OCI-LY7 (cell line): Measurements from ENCODE around the gene IL2RA. TPM values are rescaled to one million over a fixed set of nuclear protein-coding genes. Genes with fewer than 3 reads are reported as not detected.
A peak's percentile ranks its signal among the peaks of the same experiment; 100 is the strongest.

Experiments used
- BruUV-seq: library from RNA; stranded (reverse); fragments of 400-500 nt; replicated peaks from 2 replicates; lab custom pipeline; 2021; lab: Mats Ljungman, UMichigan
- CTCF ChIA-PET: fragments of 300-600 bp; sonication (Branson Sonifier 250); formaldehyde crosslinking; loops from one replicate; lab custom pipeline; 2022; ENCODE audit warnings: antibody characterized with exemption; ENCODE audit not compliant: unreplicated experiment; lab: Charles Lee
- POLR2A ChIA-PET: fragments of 300-600 bp; sonication (Branson Sonifier 250); formaldehyde crosslinking; loops from one replicate; lab custom pipeline; 2022; ENCODE audit warnings: antibody characterized with exemption; lab: Charles Lee
- DNase-seq: peaks from one replicate; pipeline ENCODE4 v3.0.0-alpha.2; 2015; ENCODE audit warnings: low spot score
- H2AFZ ChIP-seq: fragments of 200-600 bp; sonication (generic), shearing (Covaris generic); 2 replicates; pipeline ENCODE4 v1.6.1; 2014; ENCODE audit warnings: mild to moderate bottlenecking, antibody characterized with exemption, low read length, moderate library complexity
- H3K27ac ChIP-seq: fragments of 200-600 bp; sonication (generic); 2 replicates; pipeline ENCODE4 v1.5.1; 2014; ENCODE audit warnings: mixed run types, low read depth, mild to moderate bottlenecking, moderate library complexity, low read length, inconsistent platforms; ENCODE audit not compliant: poor library complexity, severe bottlenecking
- H3K36me3 ChIP-seq: fragments of 200-600 bp; sonication (generic); 2 replicates; pipeline ENCODE4 v1.6.1; 2014; ENCODE audit warnings: mild to moderate bottlenecking, antibody characterized with exemption, low read length, moderate library complexity, mixed read lengths; ENCODE audit not compliant: insufficient read depth
- H3K4me1 ChIP-seq: fragments of 200-600 bp; sonication (generic); 2 replicates; pipeline ENCODE4 v1.5.1; 2014; ENCODE audit warnings: mild to moderate bottlenecking, low read length; ENCODE audit not compliant: insufficient read depth, poor library complexity, severe bottlenecking
- H3K4me2 ChIP-seq: fragments of 200-600 bp; sonication (generic); 2 replicates; pipeline ENCODE4 v1.6.1; 2014; ENCODE audit warnings: mild to moderate bottlenecking, low read length
- H3K4me3 ChIP-seq: fragments of 200-600 bp; sonication (generic); 2 replicates; pipeline ENCODE4 v1.5.1; 2014; ENCODE audit warnings: mild to moderate bottlenecking, low read depth, low read length; ENCODE audit not compliant: poor library complexity, severe bottlenecking
- H3K79me2 ChIP-seq: fragments of 200-600 bp; sonication (generic); 2 replicates; pipeline ENCODE4 v1.6.1; 2016; ENCODE audit warnings: low read depth, mild to moderate bottlenecking, low read length, moderate library complexity, mixed read lengths; ENCODE audit not compliant: insufficient read depth
- H3K9me2 ChIP-seq: fragments of 200-600 bp; sonication (generic); 2 replicates; pipeline ENCODE4 v1.6.1; 2016; ENCODE audit warnings: mild to moderate bottlenecking, low read length, mixed read lengths; ENCODE audit not compliant: insufficient read depth
- H3K9me3 ChIP-seq: fragments of 200-600 bp; sonication (generic); 2 replicates; pipeline ENCODE4 v1.6.1; 2014; ENCODE audit warnings: mild to moderate bottlenecking, mixed run types, low read length, mixed read lengths
- H4K20me1 ChIP-seq: fragments of 200-600 bp; sonication (generic); 2 replicates; pipeline ENCODE4 v1.6.1; 2014; ENCODE audit warnings: mild to moderate bottlenecking, antibody characterized with exemption, low read length, moderate library complexity, mixed read lengths; ENCODE audit not compliant: insufficient read depth
- EZH2phosphoT487 ChIP-seq: fragments of 200-600 bp; sonication (generic); IDR thresholded peaks from 2 replicates; pipeline ENCODE4 v1.6.1; 2018; ENCODE audit warnings: low read depth, borderline replicate concordance, mild to moderate bottlenecking, mixed run types, antibody characterized with exemption, low read length, moderate library complexity, mixed read lengths
- intact Hi-C: fragments of 100-400 bp; cut with micrococcal nuclease; formaldehyde crosslinking; loops from one replicate; pipeline ENCODE4 v1.10.0; 2022; ENCODE audit not compliant: unreplicated experiment
- total RNA-seq, 2 experiments: library from RNA; depleted of rRNA in 1 of 2; stranded (reverse); fragments of >200 nt in 1 of 2; shearing (Covaris generic) in 1 of 2; gene quantifications; 2 replicates each; pipeline ENCODE4 v1.2.3, GENCODE V29; 2014 to 2022
- TF ChIP-seq, protein P1 (sequence below): fragments of 200-600 bp; sonication (generic); conservative IDR thresholded peaks from 2 replicates; pipeline ENCODE4 v1.5.1; 2014; ENCODE audit warnings: mild to moderate bottlenecking, antibody characterized with exemption, low read length, moderate library complexity, mixed read lengths

Gene IL2RA
- total RNA-seq, 2 experiments from 2014 or later: 22.3 to 24.0 TPM

DNA sequence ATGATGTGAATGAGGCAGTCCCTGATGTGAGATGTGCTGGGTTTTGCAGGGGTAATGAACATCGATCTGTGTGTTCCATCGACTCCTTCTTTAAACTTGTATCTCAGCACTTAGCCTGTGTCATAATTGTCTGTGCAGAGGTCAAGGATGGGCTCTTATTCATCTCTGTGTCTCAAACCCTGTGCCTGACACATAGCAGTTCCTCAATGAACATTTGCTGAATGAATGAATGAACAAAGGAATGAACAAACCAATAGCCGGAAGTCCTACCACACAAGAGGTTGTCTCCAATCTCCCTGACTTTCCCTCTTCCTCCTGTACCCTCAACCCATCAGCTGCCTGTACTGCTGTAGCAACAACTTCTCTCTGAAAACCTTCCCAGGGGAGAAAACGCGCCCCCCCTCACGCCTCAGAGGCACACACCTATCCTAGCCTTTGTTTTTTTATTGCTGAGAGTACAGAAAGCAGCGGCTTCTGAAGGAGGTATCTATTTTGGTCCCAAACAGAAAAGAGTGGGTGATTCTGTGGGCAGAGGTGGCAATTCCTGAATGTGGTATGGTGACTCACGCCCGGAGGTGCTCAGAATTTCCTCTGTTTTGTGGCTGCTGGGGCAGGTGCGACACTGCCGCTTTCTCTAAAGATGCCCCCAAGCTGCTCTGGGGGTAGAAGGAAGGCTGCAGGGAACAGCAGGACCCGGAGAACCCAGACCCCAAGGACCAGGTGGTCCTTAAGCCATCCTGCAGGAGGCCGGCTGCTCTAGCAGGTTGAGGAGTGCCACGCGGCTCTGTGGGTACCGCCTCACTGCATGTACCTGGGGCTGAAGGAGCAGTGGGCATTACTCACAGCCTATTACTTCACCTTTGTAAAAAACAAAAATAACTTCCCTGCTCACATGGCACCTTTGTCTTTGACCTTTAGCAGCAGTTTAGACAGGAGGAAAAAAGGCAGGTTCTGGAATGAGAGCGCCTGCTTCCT, 9.6 kb downstream of the IL2RA start:
- BruUV-seq: no TSS peak
- peaks cover 26% of the 10 kb centered on the region; the same call in 1 of the 2 replicates for H3K79me2 ChIP-seq
- H4K20me1 ChIP-seq: no peaks in the 10 kb centered on the region
- intact Hi-C loops: loop anchor here (5.0 to 10.0 kb wide), 2 partner anchors 210 to 468 kb away; no protein-coding TSS in a partner anchor
- peak overlapping the region; percentile 47 for H3K4me3 ChIP-seq
- peak overlapping the region; percentile 65; the same call in 1 of the 2 replicates for H2AFZ ChIP-seq
- no peaks in the 10 kb centered on the region for H3K9me3 ChIP-seq
- no peak for TF ChIP-seq EZH2phosphoT487
- TF ChIP-seq, protein P1, sequence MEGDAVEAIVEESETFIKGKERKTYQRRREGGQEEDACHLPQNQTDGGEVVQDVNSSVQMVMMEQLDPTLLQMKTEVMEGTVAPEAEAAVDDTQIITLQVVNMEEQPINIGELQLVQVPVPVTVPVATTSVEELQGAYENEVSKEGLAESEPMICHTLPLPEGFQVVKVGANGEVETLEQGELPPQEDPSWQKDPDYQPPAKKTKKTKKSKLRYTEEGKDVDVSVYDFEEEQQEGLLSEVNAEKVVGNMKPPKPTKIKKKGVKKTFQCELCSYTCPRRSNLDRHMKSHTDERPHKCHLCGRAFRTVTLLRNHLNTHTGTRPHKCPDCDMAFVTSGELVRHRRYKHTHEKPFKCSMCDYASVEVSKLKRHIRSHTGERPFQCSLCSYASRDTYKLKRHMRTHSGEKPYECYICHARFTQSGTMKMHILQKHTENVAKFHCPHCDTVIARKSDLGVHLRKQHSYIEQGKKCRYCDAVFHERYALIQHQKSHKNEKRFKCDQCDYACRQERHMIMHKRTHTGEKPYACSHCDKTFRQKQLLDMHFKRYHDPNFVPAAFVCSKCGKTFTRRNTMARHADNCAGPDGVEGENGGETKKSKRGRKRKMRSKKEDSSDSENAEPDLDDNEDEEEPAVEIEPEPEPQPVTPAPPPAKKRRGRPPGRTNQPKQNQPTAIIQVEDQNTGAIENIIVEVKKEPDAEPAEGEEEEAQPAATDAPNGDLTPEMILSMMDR: peak; percentile 41; the same call in 1 of the 2 replicates
- no peaks in the 10 kb centered on the region for H3K9me2 ChIP-seq
- H3K27ac ChIP-seq: peak overlapping the region; percentile 94
- ChIA-PET CTCF (interaction anchor here (1.1 to 1.7 kb wide), 4 partner anchors 10 to 35 kb away, joined by 3 to 5 read pairs (median 4); partner anchors contain the start of gene IL2RA), POLR2A (interaction anchor here (0.9 to 7.2 kb wide), 5 partner anchors 9 to 295 kb away, joined by 4 to 110 read pairs (median 4); partner anchors contain the start of gene IL2RA)
- peak overlapping the region; percentile 81 for H3K4me2 ChIP-seq
- peaks cover 93% of the 10 kb centered on the region for H3K4me1 ChIP-seq
- peaks cover 9% of the 10 kb centered on the region; the same call in 1 of the 2 replicates for H3K36me3 ChIP-seq
- peak; percentile 54 for DNase-seq

DNA sequence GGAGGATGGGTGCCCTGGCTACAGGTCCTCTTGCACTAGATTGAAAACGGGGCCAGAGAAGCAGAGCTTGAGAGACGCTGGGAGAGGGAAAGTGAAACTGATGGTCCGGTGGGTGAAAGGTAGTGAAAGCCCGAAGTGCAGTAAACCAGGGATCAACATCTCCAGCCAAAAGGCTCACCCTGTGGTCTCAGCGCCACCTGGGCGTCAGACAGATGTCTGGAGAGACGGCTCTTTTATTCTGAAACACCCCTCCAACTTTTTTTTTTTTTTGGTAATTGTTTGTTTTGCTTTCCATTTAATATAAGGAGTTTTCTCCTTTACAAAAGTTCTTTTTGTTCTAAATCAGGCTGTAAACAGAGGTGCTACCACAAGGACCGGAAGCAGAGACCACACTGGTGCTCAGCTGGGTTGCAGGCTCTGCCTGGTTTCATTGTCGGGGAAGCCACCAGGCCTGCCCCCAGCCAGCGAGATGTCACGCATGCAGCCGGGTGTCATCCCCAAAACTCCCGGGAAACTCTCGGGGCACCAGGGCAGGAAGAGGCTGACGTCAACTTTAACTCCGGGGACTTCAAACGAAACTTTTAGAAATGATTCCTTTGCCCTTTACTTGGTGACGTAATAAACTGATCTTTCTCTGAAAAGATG, 11.2 kb downstream of the IL2RA start:
- H3K4me2 ChIP-seq: peak overlapping the region; percentile 88
- no peaks in the 10 kb centered on the region for H3K9me2 ChIP-seq
- H3K79me2 ChIP-seq: peaks cover 32% of the 10 kb centered on the region; the same call in 1 of the 2 replicates
- ChIA-PET POLR2A (interaction anchor here (0.6 to 7.2 kb wide), 16 partner anchors 9 to 531 kb away, joined by 3 to 110 read pairs (median 4); partner anchors contain the start of gene IL2RA), CTCF (interaction anchor here (0.6 to 1.8 kb wide), 5 partner anchors 9 to 36 kb away, joined by 3 to 5 read pairs (median 4); no protein-coding TSS in a partner anchor)
- H3K9me3 ChIP-seq: no peaks in the 10 kb centered on the region
- no peaks in the 10 kb centered on the region for H4K20me1 ChIP-seq
- BruUV-seq: TSS peak; percentile 95
- TF ChIP-seq EZH2phosphoT487: no peak
- TF ChIP-seq, protein P1: peak; percentile 78
- DNase-seq: peak; percentile 90
- peak overlapping the region; percentile 24; the same call in 1 of the 2 replicates for H2AFZ ChIP-seq
- H3K4me3 ChIP-seq: peak overlapping the region; percentile 63
- H3K4me1 ChIP-seq: peaks cover 92% of the 10 kb centered on the region
- 0 out of 2 replicates have a peak, but pooled peaks cover 2% of the 10 kb centered on the region for H3K36me3 ChIP-seq
- intact Hi-C loops: loop anchor here (1.0 to 10.0 kb wide), 5 partner anchors 17 to 466 kb away; no protein-coding TSS in a partner anchor
- H3K27ac ChIP-seq: peak overlapping the region; percentile 94
